ENCODE results near the gene JKAMP. TPM values are rescaled to one million over a fixed set of nuclear protein-coding genes. Genes with fewer than 3 reads are reported as not detected.
A peak's percentile ranks its signal among the peaks of the same experiment; 100 is the strongest.

Gene JKAMP
- total and polyA plus RNA-seq, 2 of the 8 experiments (the other 6 are each of a cell fraction or from before 2014, with no cell fraction given): 34.9 to 182 TPM

- TF ChIP-seq EP300 (IDR thresholded peaks at IDR 0.05; ENCODE audit: borderline replicate concordance in 1 of 2, low read depth in 2 of 2, low read length in 2 of 2) (no peak), TCF12 (IDR thresholded peaks at IDR 0.05; ENCODE audit: low read depth, low read length) (no peak), SIX5 (IDR thresholded peaks at IDR 0.05; ENCODE audit: low read depth, low read length) (no peak), KDM1A (IDR thresholded peaks at IDR 0.05; ENCODE audit: borderline replicate concordance, low read length) (no peak; the same call in 1 of the 2 replicates), RBBP5 (IDR thresholded peaks at IDR 0.05; ENCODE audit: borderline replicate concordance, low read depth, low read length) (0 out of 2 replicates have a peak, but pooled peaks have one; percentile 61), NANOG (IDR thresholded peaks at IDR 0.05; ENCODE audit: insufficient read depth, low read depth, low read length, poor library complexity, severe bottlenecking) (no peak), EZH2 (IDR thresholded peaks at IDR 0.05; ENCODE audit: low read depth, low read length, severe bottlenecking) (peak; percentile 37), SP1 (IDR thresholded peaks at IDR 0.05; ENCODE audit: low read depth, low read length) (no peak), CBX8 (IDR thresholded peaks at IDR 0.05; ENCODE audit: borderline replicate concordance, low read depth, low read length) (no peak), ATF2 (IDR thresholded peaks at IDR 0.05; ENCODE audit: low read length) (no peak), HDAC6 (IDR thresholded peaks at IDR 0.05; ENCODE audit: low read depth, low read length) (no peak), EGR1 (IDR thresholded peaks at IDR 0.05; ENCODE audit: borderline replicate concordance, low read depth, low read length) (peak; percentile 65; the same call in 1 of the 2 replicates), ATF3 (IDR thresholded peaks at IDR 0.05; ENCODE audit: insufficient read depth, low read depth, low read length) (no peak), BRCA1 (IDR thresholded peaks at IDR 0.05; ENCODE audit: low read depth, low read length) (no peak), GABPA (IDR thresholded peaks at IDR 0.05; ENCODE audit: borderline replicate concordance, insufficient read depth, low read length) (0 out of 2 replicates have a peak, but pooled peaks have one; percentile 42), MAFK (IDR thresholded peaks at IDR 0.05; ENCODE audit: low read depth, low read length) (no peak), RNF2 (IDR thresholded peaks at IDR 0.05; ENCODE audit: borderline replicate concordance, low read depth, low read length, missing control alignments, poor library complexity, severe bottlenecking) (no peak)
- TF ChIP-seq, protein P1, sequence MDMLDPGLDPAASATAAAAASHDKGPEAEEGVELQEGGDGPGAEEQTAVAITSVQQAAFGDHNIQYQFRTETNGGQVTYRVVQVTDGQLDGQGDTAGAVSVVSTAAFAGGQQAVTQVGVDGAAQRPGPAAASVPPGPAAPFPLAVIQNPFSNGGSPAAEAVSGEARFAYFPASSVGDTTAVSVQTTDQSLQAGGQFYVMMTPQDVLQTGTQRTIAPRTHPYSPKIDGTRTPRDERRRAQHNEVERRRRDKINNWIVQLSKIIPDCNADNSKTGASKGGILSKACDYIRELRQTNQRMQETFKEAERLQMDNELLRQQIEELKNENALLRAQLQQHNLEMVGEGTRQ (IDR thresholded peaks at IDR 0.05; ENCODE audit: low read length): no peak
Observed at GRCh38 chr14:59464486-59465315, 19.6 kb upstream of the JKAMP start (continued).

Measured in H1 (cell line).